DND-41 (cell line): ENCODE data around the gene MAL.

ENCODE experiments used
- EZH2 ChIP-seq: IDR thresholded peaks from 3 replicates; pipeline ENCODE4 v1.6.1; 2012; ENCODE audit warnings: borderline replicate concordance, low read depth, mild to moderate bottlenecking, moderate library complexity, low read length, inconsistent platforms; ENCODE audit not compliant: severe bottlenecking
- TF ChIP-seq, protein P1 (sequence below): IDR thresholded peaks from 2 replicates; pipeline ENCODE4 v1.5.1; 2012; ENCODE audit warnings: borderline replicate concordance, low read length, moderate library complexity, mild to moderate bottlenecking; ENCODE audit not compliant: poor library complexity, severe bottlenecking; ENCODE audit errors: extremely low read depth

DNA sequence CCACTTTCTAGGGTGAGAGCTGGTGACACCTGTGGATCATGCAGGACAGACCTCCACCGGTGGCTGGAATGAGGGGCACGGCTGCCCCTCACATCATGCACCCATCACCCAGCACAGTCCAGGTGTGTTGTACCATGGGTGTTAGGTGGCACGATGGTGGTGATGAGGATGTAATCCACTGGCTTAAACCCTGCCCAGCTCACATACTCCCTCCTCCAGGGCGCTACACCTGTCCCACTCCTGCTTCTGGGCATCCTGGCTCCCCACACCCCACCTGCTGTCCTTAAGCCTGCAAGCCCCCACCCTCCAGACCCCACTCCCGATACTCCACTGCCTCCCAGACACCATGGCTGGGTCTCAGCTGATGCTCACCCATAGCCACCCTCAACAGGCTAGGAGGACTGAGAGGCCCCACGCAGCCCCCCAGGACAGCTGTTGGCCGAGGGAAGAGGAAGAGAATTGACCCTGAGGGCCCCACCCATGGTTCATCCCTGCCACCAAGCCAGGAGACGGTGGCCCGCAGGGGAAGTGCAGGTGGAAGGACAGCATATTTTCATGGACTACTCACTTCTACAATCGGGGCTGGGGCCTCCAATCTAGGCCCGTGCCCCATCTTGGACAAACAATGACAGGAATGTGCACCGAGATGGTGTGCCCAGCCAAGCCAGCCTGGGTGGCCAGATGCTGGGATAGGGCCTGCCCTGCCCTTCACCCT lies 34.3 kb downstream of the MAL start:
- TF ChIP-seq, protein P1, sequence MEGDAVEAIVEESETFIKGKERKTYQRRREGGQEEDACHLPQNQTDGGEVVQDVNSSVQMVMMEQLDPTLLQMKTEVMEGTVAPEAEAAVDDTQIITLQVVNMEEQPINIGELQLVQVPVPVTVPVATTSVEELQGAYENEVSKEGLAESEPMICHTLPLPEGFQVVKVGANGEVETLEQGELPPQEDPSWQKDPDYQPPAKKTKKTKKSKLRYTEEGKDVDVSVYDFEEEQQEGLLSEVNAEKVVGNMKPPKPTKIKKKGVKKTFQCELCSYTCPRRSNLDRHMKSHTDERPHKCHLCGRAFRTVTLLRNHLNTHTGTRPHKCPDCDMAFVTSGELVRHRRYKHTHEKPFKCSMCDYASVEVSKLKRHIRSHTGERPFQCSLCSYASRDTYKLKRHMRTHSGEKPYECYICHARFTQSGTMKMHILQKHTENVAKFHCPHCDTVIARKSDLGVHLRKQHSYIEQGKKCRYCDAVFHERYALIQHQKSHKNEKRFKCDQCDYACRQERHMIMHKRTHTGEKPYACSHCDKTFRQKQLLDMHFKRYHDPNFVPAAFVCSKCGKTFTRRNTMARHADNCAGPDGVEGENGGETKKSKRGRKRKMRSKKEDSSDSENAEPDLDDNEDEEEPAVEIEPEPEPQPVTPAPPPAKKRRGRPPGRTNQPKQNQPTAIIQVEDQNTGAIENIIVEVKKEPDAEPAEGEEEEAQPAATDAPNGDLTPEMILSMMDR = no peak
- TF ChIP-seq EZH2 = no peak
